Natural killer cell treated with Interleukin-12 subunit alpha and Interleukin-12 subunit beta and Interleukin-15 and Interleukin-18, amount 100 ng/mL, for 72 hours (primary cell): ENCODE data around the gene SLC1A7. TPM values are rescaled to one million over a fixed set of nuclear protein-coding genes. Genes with fewer than 3 reads are reported as not detected.

Experiments
- ATAC-seq, 2 donors: fragments of 150-1000 bp; cut with Tn5 transposase in 1 of 2; sonication (Bioruptor Pico), chemical (Tn5 transposase) in 1 of 2; 2 replicates each; pipeline ENCODE4 v1.10.0; 2021
- DNase-seq: peaks from one replicate; pipeline ENCODE4 v3.0.0; 2022; ENCODE audit warnings: low spot score
- H3K27ac Mint-ChIP-seq, 2 donors: 1 replicate in 1 of 2; 2 replicates in 1 of 2; pipeline ENCODE4 v1.8.0; 2022; ENCODE audit warnings: mixed read lengths in 2 of 2, mild to moderate bottlenecking in 1 of 2, moderate library complexity in 1 of 2
- H3K27me3 Mint-ChIP-seq, 2 donors: 1 replicate in 1 of 2; 2 replicates in 1 of 2; pipeline ENCODE4 v1.8.0; 2022; ENCODE audit warnings: mixed read lengths in 2 of 2
- H3K36me3 Mint-ChIP-seq: one replicate; pipeline ENCODE4 v1.8.0; 2022; ENCODE audit warnings: mixed read lengths
- H3K4me1 Mint-ChIP-seq, 2 donors: 1 replicate in 1 of 2; 2 replicates in 1 of 2; pipeline ENCODE4 v1.8.0; 2022; ENCODE audit warnings: low read depth in 2 of 2, mixed read lengths in 2 of 2, mild to moderate bottlenecking in 1 of 2
- H3K4me3 Mint-ChIP-seq: one replicate; pipeline ENCODE4 v1.8.0; 2022; ENCODE audit warnings: mixed read lengths
- H3K9me3 Mint-ChIP-seq: 2 replicates; pipeline ENCODE4 v1.8.0; 2022; ENCODE audit warnings: mixed read lengths
- total RNA-seq, 2 donors: library from RNA; stranded (reverse); gene quantifications; one replicate each; pipeline ENCODE4 v1.2.3, GENCODE V29; 2022

Gene SLC1A7
- total RNA-seq, 2 donors from 2014 or later = 0.29 to 1.1 TPM

GRCh38 chr1:53123453-53124140, 18.8 kb downstream of the SLC1A7 start:
- ATAC-seq (no peak), DNase-seq (no peak)
- H3K27me3 Mint-ChIP-seq = no peaks in the 10 kb centered on the region
- H3K36me3 Mint-ChIP-seq = no peaks in the 10 kb centered on the region
- no peak overlapping the region for H3K4me3 Mint-ChIP-seq
- H3K27ac Mint-ChIP-seq = no peak overlapping the region
- no peaks in the 10 kb centered on the region for H3K9me3 Mint-ChIP-seq
- H3K4me1 Mint-ChIP-seq = peaks cover 33 to 38% of the 10 kb centered on the region in 2 donors

GRCh38 chr1:53122961-53123413, 19.5 kb downstream of the SLC1A7 start:
- no peaks in the 10 kb centered on the region for H3K27me3 Mint-ChIP-seq
- H3K4me1 Mint-ChIP-seq = peaks cover 31 to 36% of the 10 kb centered on the region in 2 donors
- no peaks in the 10 kb centered on the region for H3K36me3 Mint-ChIP-seq
- ATAC-seq (no peak), DNase-seq (no peak)
- H3K9me3 Mint-ChIP-seq = no peaks in the 10 kb centered on the region
- H3K4me3 Mint-ChIP-seq = no peak overlapping the region
- no peak overlapping the region for H3K27ac Mint-ChIP-seq

GRCh38 chr1:53122201-53122885, 20.1 kb downstream of the SLC1A7 start:
- DNase-seq (no peak), ATAC-seq (no peak)
- no peak overlapping the region for H3K27ac Mint-ChIP-seq
- no peaks in the 10 kb centered on the region for H3K36me3 Mint-ChIP-seq
- H3K4me3 Mint-ChIP-seq = no peak overlapping the region
- peaks cover 25 to 30% of the 10 kb centered on the region in 2 donors for H3K4me1 Mint-ChIP-seq
- no peaks in the 10 kb centered on the region for H3K9me3 Mint-ChIP-seq
- no peaks in the 10 kb centered on the region for H3K27me3 Mint-ChIP-seq

- DNase-seq (no peak), ATAC-seq (no peak)
- Mint-ChIP-seq H3K27me3 (no peaks in the 10 kb centered on the region), H3K36me3 (no peaks in the 10 kb centered on the region), H3K4me1 (peaks cover 20 to 24% of the 10 kb centered on the region in 2 donors), H3K9me3 (no peaks in the 10 kb centered on the region), H3K27ac (no peak overlapping the region), H3K4me3 (no peak overlapping the region)
Measured at GRCh38 chr1:53121319-53122172, 20.9 kb downstream of the SLC1A7 start.

GRCh38 chr1:53120659-53121058, 21.8 kb downstream of the SLC1A7 start:
- Mint-ChIP-seq H3K4me3 (no peak overlapping the region), H3K9me3 (no peaks in the 10 kb centered on the region), H3K27me3 (no peaks in the 10 kb centered on the region), H3K27ac (no peak overlapping the region), H3K36me3 (no peaks in the 10 kb centered on the region), H3K4me1 (peaks cover 15 to 17% of the 10 kb centered on the region in 2 donors)
- ATAC-seq (no peak), DNase-seq (no peak)

GRCh38 chr1:53117836-53118235, 24.6 kb downstream of the SLC1A7 start:
- Mint-ChIP-seq H3K9me3 (no peaks in the 10 kb centered on the region), H3K27ac (no peak overlapping the region), H3K4me1 (peaks cover 3 to 5% of the 10 kb centered on the region in 2 donors), H3K27me3 (no peaks in the 10 kb centered on the region), H3K4me3 (no peak overlapping the region), H3K36me3 (no peaks in the 10 kb centered on the region)
- no peak for ATAC-seq
- no peak for DNase-seq

GRCh38 chr1:53116933-53117600, 25.4 kb downstream of the SLC1A7 start:
- no peak for DNase-seq
- no peaks in the 10 kb centered on the region for H3K36me3 Mint-ChIP-seq
- no peak overlapping the region for H3K4me3 Mint-ChIP-seq
- H3K27ac Mint-ChIP-seq = no peak overlapping the region
- no peaks in the 10 kb centered on the region for H3K27me3 Mint-ChIP-seq
- H3K9me3 Mint-ChIP-seq = no peaks in the 10 kb centered on the region
- peaks cover 3 to 5% of the 10 kb centered on the region in 2 donors for H3K4me1 Mint-ChIP-seq
- no peak for ATAC-seq

- Mint-ChIP-seq H3K4me1 (peaks cover 5 to 6% of the 10 kb centered on the region in 2 donors), H3K4me3 (no peak overlapping the region), H3K36me3 (no peaks in the 10 kb centered on the region), H3K27ac (no peak overlapping the region), H3K9me3 (no peaks in the 10 kb centered on the region), H3K27me3 (no peaks in the 10 kb centered on the region)
- DNase-seq (no peak), ATAC-seq (no peak)
Measured at GRCh38 chr1:53116307-53116810, 26.1 kb downstream of the SLC1A7 start.

GRCh38 chr1:53115403-53116306, 26.8 kb downstream of the SLC1A7 start:
- H3K36me3 Mint-ChIP-seq = no peaks in the 10 kb centered on the region
- no peak overlapping the region for H3K4me3 Mint-ChIP-seq
- ATAC-seq (no peak), DNase-seq (no peak)
- peaks cover 7 to 10% of the 10 kb centered on the region in 2 donors for H3K4me1 Mint-ChIP-seq
- no peaks in the 10 kb centered on the region for H3K27me3 Mint-ChIP-seq
- H3K9me3 Mint-ChIP-seq = no peaks in the 10 kb centered on the region
- no peak overlapping the region for H3K27ac Mint-ChIP-seq

- no peaks in the 10 kb centered on the region for H3K27me3 Mint-ChIP-seq
- H3K27ac Mint-ChIP-seq = no peak overlapping the region
- no peaks in the 10 kb centered on the region for H3K36me3 Mint-ChIP-seq
- no peak overlapping the region for H3K4me3 Mint-ChIP-seq
- DNase-seq (no peak), ATAC-seq (no peak)
- H3K4me1 Mint-ChIP-seq = peaks cover 10 to 12% of the 10 kb centered on the region in 2 donors
- no peaks in the 10 kb centered on the region for H3K9me3 Mint-ChIP-seq
Measured at GRCh38 chr1:53114581-53115400, 27.6 kb downstream of the SLC1A7 start.

GRCh38 chr1:53114090-53114489, 28.3 kb downstream of the SLC1A7 start:
- Mint-ChIP-seq H3K4me3 (no peak overlapping the region), H3K4me1 (peaks cover 11 to 12% of the 10 kb centered on the region in 2 donors), H3K9me3 (no peaks in the 10 kb centered on the region), H3K27me3 (no peaks in the 10 kb centered on the region), H3K36me3 (no peaks in the 10 kb centered on the region), H3K27ac (no peak overlapping the region)
- ATAC-seq (no peak), DNase-seq (no peak)

GRCh38 chr1:53112861-53113260, 29.6 kb downstream of the SLC1A7 start:
- no peak for ATAC-seq
- Mint-ChIP-seq H3K36me3 (no peaks in the 10 kb centered on the region), H3K4me1 (peaks cover 15 to 17% of the 10 kb centered on the region in 2 donors), H3K4me3 (no peak overlapping the region), H3K9me3 (no peaks in the 10 kb centered on the region), H3K27me3 (peaks cover 0 to 3% of the 10 kb centered on the region in 2 donors), H3K27ac (no peak overlapping the region)
- no peak for DNase-seq
